ENCODE data around the gene HAUS3.

- no peak for TF ChIP-seq CTCF (IDR thresholded peaks at IDR 0.05; ENCODE audit: insufficient read depth, low read length)
- TF ChIP-seq POLR2AphosphoS5 (IDR thresholded peaks at IDR 0.05; ENCODE audit: low read depth) = no peak
Observed at GRCh38 chr4:2249526-2250356, 7.8 kb upstream of the HAUS3 start.
